ENCODE measurements around the gene MYF5.

The MYF5 gene

GRCh38 chr12:80708259-80708974 lies 8.3 kb upstream of the MYF5 start:
- no peak for FAIRE-seq

- FAIRE-seq, result no peak
Measured at GRCh38 chr12:80708975-80709328, 7.8 kb upstream of the MYF5 start.

GRCh38 chr12:80709811-80710726 lies 6.6 kb upstream of the MYF5 start:
- FAIRE-seq, result no peak

- no peak for FAIRE-seq
Measured at GRCh38 chr12:80710727-80711449, 5.8 kb upstream of the MYF5 start.

GRCh38 chr12:80711866-80712265 lies 4.8 kb upstream of the MYF5 start:
- FAIRE-seq, result no peak

GRCh38 chr12:80712866-80713265 lies 3.8 kb upstream of the MYF5 start:
- FAIRE-seq, result no peak

GRCh38 chr12:80713419-80713818 lies 3.3 kb upstream of the MYF5 start:
- no peak for FAIRE-seq

- FAIRE-seq, result no peak
Measured at GRCh38 chr12:80714055-80714454, 2.7 kb upstream of the MYF5 start.

GRCh38 chr12:80714846-80715245 lies 1.9 kb upstream of the MYF5 start:
- FAIRE-seq, result no peak

- FAIRE-seq, result no peak
Measured at GRCh38 chr12:80715713-80716249, 931 bp upstream of the MYF5 start.

GRCh38 chr12:80717856-80718255 lies 1.1 kb downstream of the MYF5 start:
- no peak for FAIRE-seq

- FAIRE-seq, result no peak
Measured at GRCh38 chr12:80720516-80720915, 3.8 kb downstream of the MYF5 start.

GRCh38 chr12:80721326-80721725 lies 4.6 kb downstream of the MYF5 start:
- FAIRE-seq, result no peak

- FAIRE-seq, result no peak
Measured at GRCh38 chr12:80745851-80746505, 29.3 kb downstream of the MYF5 start.

GRCh38 chr12:80747800-80748199 lies 31.1 kb downstream of the MYF5 start:
- FAIRE-seq, result no peak

- FAIRE-seq, result no peak
Measured at GRCh38 chr12:80749456-80749855, 32.7 kb downstream of the MYF5 start.

GRCh38 chr12:80752464-80752863 lies 35.8 kb downstream of the MYF5 start:
- no peak for FAIRE-seq

- FAIRE-seq, result no peak
Measured at GRCh38 chr12:80754274-80754673, 37.6 kb downstream of the MYF5 start.

GRCh38 chr12:80756875-80757274 lies 40.2 kb downstream of the MYF5 start:
- FAIRE-seq, result no peak

- FAIRE-seq, result no peak
Measured at GRCh38 chr12:80761838-80762237, 45.1 kb downstream of the MYF5 start.

- FAIRE-seq, result no peak
Measured at GRCh38 chr12:80763874-80764273, 47.2 kb downstream of the MYF5 start.

GRCh38 chr12:80766210-80766609 lies 49.5 kb downstream of the MYF5 start:
- FAIRE-seq, result no peak

- FAIRE-seq, result no peak
Measured at GRCh38 chr12:80766897-80767296, 50.2 kb downstream of the MYF5 start.

All from TTC549 (cell line).